ENCODE results near the gene IL18RAP. TPM values are rescaled to one million over a fixed set of nuclear protein-coding genes. Genes with fewer than 3 reads are reported as not detected.

The IL18RAP gene
- total RNA-seq, 1 donor, result 0.09 TPM

GRCh38 chr2:102437122-102437521, 14.2 kb downstream of the IL18RAP start:
- TF ChIP-seq, protein P1, sequence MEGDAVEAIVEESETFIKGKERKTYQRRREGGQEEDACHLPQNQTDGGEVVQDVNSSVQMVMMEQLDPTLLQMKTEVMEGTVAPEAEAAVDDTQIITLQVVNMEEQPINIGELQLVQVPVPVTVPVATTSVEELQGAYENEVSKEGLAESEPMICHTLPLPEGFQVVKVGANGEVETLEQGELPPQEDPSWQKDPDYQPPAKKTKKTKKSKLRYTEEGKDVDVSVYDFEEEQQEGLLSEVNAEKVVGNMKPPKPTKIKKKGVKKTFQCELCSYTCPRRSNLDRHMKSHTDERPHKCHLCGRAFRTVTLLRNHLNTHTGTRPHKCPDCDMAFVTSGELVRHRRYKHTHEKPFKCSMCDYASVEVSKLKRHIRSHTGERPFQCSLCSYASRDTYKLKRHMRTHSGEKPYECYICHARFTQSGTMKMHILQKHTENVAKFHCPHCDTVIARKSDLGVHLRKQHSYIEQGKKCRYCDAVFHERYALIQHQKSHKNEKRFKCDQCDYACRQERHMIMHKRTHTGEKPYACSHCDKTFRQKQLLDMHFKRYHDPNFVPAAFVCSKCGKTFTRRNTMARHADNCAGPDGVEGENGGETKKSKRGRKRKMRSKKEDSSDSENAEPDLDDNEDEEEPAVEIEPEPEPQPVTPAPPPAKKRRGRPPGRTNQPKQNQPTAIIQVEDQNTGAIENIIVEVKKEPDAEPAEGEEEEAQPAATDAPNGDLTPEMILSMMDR (IDR thresholded peaks at IDR 0.05; ENCODE audit: insufficient read depth, low read length), result no peak
- DNase-seq (ENCODE audit: low read depth), result no peak
- no peak overlapping the region for H3K4me3 ChIP-seq (ENCODE audit: low read depth, low read length)

GRCh38 chr2:102438111-102438510, 15.2 kb downstream of the IL18RAP start:
- H3K4me3 ChIP-seq (ENCODE audit: low read depth, low read length), result no peak overlapping the region
- TF ChIP-seq, protein P1 (IDR thresholded peaks at IDR 0.05; ENCODE audit: insufficient read depth, low read length), result no peak
- no peak for DNase-seq (ENCODE audit: low read depth)

DNA sequence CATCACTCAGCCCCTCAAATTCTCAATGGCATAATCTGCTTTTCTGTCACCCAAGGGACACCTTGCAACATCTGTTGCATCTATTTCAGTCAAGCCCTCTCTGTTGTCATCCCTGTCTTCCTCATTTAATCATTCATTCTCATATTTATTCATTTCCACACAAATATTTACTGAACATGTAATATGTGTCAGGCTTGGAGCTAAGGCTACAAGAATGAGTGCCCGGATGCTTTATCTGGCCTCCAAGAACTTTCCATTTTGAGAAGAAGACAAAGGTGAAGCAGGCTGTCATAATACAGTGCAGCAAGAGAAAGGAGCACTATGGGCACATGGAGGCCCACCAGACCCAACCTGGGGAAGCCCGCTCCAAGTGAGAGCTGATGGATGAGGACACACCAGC, 15.6 kb downstream of the IL18RAP start:
- DNase-seq (ENCODE audit: low read depth), result no peak
- TF ChIP-seq, protein P1 (IDR thresholded peaks at IDR 0.05; ENCODE audit: insufficient read depth, low read length), result no peak
- no peak overlapping the region for H3K4me3 ChIP-seq (ENCODE audit: low read depth, low read length)

DNA sequence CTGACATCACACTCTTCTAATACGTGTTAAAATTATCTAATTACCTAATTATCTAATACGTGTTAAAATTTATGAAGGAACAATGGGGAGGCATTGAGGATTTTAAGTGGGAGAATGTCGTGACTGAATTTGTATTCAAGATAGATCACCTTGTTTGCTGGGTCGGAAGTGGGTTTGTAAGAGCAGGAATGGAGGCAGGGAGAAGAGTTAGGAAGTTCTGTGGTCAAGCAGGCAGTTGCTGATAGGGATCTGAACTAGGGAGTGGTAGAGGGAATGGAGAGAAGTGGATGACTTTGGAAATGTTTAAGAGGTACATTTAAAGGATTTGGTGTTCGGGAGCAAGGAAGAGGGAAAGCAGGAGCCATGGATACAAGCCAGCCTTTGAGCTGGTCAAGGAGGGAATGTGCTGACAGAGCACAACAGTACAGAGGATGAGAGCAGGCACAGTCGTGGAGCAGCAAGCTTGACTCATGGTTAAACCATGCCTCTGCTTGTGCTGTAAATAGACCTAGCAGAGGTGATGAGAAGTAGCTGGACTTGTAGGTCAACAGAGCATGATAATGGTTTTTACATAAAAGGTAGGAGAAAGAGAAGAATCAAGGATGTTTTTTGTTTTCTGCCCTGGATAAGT, 16.2 kb downstream of the IL18RAP start:
- H3K4me3 ChIP-seq (ENCODE audit: low read depth, low read length), result no peak overlapping the region
- TF ChIP-seq, protein P1 (IDR thresholded peaks at IDR 0.05; ENCODE audit: insufficient read depth, low read length), result no peak
- DNase-seq (ENCODE audit: low read depth), result peak; percentile 53

DNA sequence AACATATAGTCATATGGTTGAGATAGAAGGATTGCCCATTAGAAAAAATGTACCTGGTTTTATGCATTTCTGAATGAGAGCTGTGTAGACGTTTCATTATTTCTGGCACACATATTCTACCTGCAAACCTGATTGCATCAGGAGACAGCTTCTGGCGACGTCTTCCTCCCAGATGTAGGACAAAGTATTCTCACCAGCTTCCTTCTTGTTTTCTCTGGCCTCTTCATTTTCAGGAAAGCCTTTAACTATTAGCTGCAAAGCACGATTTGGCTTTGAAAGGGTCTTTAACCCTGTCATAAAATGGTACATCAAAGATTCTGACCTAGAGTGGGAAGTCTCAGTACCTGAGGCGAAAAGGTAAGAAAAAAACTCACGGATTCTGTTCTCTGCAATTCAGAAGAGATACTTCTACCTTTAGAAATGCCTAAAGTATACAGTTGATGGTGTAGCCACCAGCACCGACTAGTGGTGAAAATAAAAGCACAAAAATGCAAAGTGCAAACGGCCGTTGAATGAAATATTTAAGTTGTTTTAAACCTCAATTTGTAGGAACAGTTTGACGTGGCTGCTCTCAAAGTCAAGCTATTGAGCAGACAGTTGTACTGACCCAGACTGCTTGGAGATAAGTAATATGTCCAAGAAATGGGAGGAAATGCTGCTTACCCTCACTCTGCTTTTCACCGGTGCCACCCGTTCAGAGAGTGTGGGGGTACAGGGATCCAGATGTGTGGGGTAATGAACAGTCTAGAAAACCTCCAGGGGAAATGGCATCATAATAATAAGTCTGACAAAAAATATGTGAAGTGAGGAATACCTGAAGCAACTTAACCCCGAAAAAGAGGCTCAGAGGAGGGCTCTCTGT, 20.2 kb downstream of the IL18RAP start:
- TF ChIP-seq, protein P1 (IDR thresholded peaks at IDR 0.05; ENCODE audit: insufficient read depth, low read length), result peak; percentile 75
- DNase-seq (ENCODE audit: low read depth), result peak; percentile 56
- H3K4me3 ChIP-seq (ENCODE audit: low read depth, low read length), result no peak overlapping the region

DNA sequence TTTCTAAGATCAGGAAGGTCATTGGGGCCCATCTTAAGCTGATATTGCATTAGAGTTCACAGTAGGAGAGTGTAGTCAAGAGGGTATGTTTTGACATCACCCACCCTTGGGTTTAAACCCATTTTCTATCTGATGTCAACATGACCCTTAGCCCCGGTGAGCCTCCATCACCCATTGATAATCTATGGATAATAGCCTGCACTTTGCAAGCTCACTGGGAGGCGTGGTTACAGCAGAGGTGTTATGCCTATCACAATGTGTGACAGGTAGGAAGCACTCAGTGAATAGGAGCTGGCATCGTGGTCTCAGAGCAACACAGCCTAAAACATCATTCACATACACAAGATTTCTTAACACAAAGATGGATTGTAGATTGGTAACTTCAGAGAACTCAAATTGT, 21.3 kb downstream of the IL18RAP start:
- H3K4me3 ChIP-seq (ENCODE audit: low read depth, low read length), result no peak overlapping the region
- TF ChIP-seq, protein P1 (IDR thresholded peaks at IDR 0.05; ENCODE audit: insufficient read depth, low read length), result no peak
- no peak for DNase-seq (ENCODE audit: low read depth)

All from fibroblast of the aortic adventitia (primary cell).